Measurements from ENCODE around the gene INTU. TPM values are rescaled to one million over a fixed set of nuclear protein-coding genes. Genes with fewer than 3 reads are reported as not detected.

INTU gene
- total and polyA plus RNA-seq, 4 donors, result 13.7 to 24.4 (median 20.9) TPM

DNA sequence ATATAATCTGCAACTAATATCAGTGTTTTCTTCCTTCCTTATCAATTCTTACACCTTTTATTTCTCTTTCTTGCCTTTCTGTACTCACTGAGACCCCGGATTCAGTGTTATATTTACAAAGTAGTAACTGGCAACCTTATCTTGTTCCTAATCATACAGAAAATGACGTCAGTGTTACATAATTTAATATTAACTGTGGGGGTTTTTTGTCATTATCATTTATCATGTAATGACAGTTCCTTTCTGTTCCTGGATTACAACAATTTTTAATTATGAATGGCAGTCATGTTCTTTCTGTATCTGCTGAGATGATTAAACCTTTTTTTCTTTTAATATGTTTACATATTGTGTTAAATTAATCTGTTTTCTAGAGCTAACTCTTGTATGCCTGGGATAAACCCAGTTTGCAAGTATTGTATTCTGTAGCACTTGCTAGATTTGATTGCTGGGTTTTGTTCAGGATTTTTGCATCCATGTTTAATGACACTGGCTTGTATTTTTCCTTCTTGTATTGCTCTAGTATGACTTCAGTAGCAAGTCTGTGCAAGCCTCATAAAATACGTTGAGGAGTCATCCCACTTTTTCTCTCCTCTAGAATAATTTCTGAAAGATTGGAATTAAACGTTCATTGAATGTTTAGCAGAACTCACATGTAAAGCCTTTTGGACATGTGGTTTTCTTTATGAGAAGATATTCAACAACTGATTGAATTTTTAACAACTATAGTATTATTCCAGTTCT is 138.9 kb downstream of the INTU start:
- Histone ChIP-seq H3K4me3 (ENCODE audit: low read depth, low read length) (no peak overlapping the region), H3K27ac (ENCODE audit: low read depth, low read length) (no peak overlapping the region), H3K9me3 (ENCODE audit: control insufficient read depth, insufficient read depth, low read length) (no peaks in the 10 kb centered on the region), H3K27me3 (ENCODE audit: control insufficient read depth, insufficient read depth, low read length) (no peaks in the 10 kb centered on the region), H3K36me3 (ENCODE audit: control insufficient read depth, insufficient read depth, low read length) (no peaks in the 10 kb centered on the region), H3K4me1 (ENCODE audit: control insufficient read depth, insufficient read depth, low read length) (no peaks in the 10 kb centered on the region)
- WGBS (ENCODE audit: insufficient coverage), result no CpG with 5 or more reads among the region's 4 CpGs
- no peak for DNase-seq (ENCODE audit: low read depth in 4 of 6, low spot score in 6 of 6)

DNA sequence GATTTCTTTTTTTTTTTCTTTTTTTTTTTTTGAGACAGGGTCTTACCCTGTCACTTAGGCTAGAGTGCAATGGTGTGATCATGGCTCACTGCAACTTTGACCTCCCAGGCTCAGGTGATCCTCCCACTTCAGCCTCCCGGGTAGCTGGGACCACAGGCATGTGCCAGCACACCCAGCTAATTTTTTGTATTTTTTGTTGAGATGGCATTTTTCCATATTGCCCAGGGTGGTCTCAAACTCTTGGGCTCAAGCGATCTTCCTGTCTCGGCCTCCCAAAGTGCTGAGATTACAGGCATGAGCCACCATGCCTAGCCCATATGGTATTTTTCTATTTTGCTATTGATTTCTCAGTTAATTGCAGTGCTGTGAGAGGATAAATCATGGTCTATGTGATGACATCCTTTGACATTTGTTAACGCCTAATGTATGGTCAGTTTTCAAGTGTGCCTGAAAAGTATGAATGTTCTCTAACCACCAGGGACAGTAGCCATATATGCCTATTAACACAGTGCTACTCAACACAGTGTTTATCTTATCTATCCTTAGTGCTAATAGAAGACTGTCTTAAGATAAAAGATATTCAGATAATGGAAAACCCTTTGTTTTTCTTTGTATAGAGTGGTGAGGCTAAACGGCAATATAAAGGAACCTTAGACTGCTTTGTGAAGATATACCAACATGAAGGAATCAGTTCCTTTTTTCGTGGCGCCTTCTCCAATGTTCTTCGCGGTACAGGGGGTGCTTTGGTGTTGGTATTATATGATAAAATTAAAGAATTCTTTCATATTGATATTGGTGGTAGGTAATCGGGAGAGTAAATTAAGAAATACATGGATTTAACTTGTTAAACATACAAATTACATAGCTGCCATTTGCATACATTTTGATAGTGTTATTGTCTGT is 140.3 kb downstream of the INTU start:
- Histone ChIP-seq H3K4me1 (ENCODE audit: control insufficient read depth, insufficient read depth, low read length) (no peaks in the 10 kb centered on the region), H3K9me3 (ENCODE audit: control insufficient read depth, insufficient read depth, low read length) (no peaks in the 10 kb centered on the region), H3K36me3 (ENCODE audit: control insufficient read depth, insufficient read depth, low read length) (no peaks in the 10 kb centered on the region), H3K27me3 (ENCODE audit: control insufficient read depth, insufficient read depth, low read length) (no peaks in the 10 kb centered on the region), H3K27ac (ENCODE audit: low read depth, low read length) (no peak overlapping the region), H3K4me3 (ENCODE audit: low read depth, low read length) (no peak overlapping the region)
- DNase-seq (ENCODE audit: low read depth in 4 of 6, low spot score in 6 of 6), result no peak
- WGBS (ENCODE audit: insufficient coverage), result 100% methylated on average over 1 of the region's 10 CpGs

- no peaks in the 10 kb centered on the region for H3K27me3 ChIP-seq (ENCODE audit: control insufficient read depth, insufficient read depth, low read length)
- no peak overlapping the region for H3K4me3 ChIP-seq (ENCODE audit: low read depth, low read length)
- DNase-seq (ENCODE audit: low read depth in 4 of 6, low spot score in 6 of 6), result no peak
- H3K27ac ChIP-seq (ENCODE audit: low read depth, low read length), result no peak overlapping the region
- no CpG with 5 or more reads among the region's 4 CpGs for WGBS (ENCODE audit: insufficient coverage)
- no peaks in the 10 kb centered on the region for H3K9me3 ChIP-seq (ENCODE audit: control insufficient read depth, insufficient read depth, low read length)
- no peaks in the 10 kb centered on the region for H3K36me3 ChIP-seq (ENCODE audit: control insufficient read depth, insufficient read depth, low read length)
- H3K4me1 ChIP-seq (ENCODE audit: control insufficient read depth, insufficient read depth, low read length), result no peaks in the 10 kb centered on the region
These were observed 143.1 kb downstream of the INTU start for GRCh38 chr4:127775843-127776242.

Other genes starting within 250 kb of the INTU start
- gene SLC25A31, start 97.4 kb downstream of the INTU start, total RNA-seq, result not detected
- not detected for gene SLC25A31, start 97.4 kb downstream of the INTU start, polyA plus RNA-seq (ENCODE audit: insufficient read length in 2 of 2)
- gene HSPA4L, start 149.4 kb downstream of the INTU start, total RNA-seq, result 10 to 100 TPM; 11.4 to 30.9 TPM
- 10 to 100 TPM; 18.1 to 23.9 TPM for gene HSPA4L, start 149.4 kb downstream of the INTU start, polyA plus RNA-seq (ENCODE audit: insufficient read length in 2 of 2)
- gene PLK4, start 247.9 kb downstream of the INTU start, total RNA-seq, result 10 to 100 TPM; 11.5 to 16.1 TPM
- gene PLK4, start 247.9 kb downstream of the INTU start, polyA plus RNA-seq (ENCODE audit: insufficient read length in 2 of 2), result 10 to 100 TPM in 1 of 2 donors, 1 to 10 TPM in 1; 9.9 to 12.9 TPM

Data from spinal cord (tissue), 10 donors.